IMR-90 (cell line): Measurements from ENCODE around the gene TP73. TPM values are rescaled to one million over a fixed set of nuclear protein-coding genes. Genes with fewer than 3 reads are reported as not detected.
A peak's percentile ranks its signal among the peaks of the same experiment; 100 is the strongest.

Experiments used
- ATAC-seq: fragments of 200-7000 bp; cut with Tn5 transposase; 2 replicates; pipeline ENCODE4 v1.9.1; 2020; ENCODE audit warnings: low read depth, mild to moderate bottlenecking, moderate library complexity
- BruUV-seq: library from RNA; stranded (reverse); fragments of 400-500 nt; replicated peaks from 2 replicates; lab custom pipeline; 2021; lab: Mats Ljungman, UMichigan
- CTCF ChIA-PET: fragments of 300-600 bp; formaldehyde crosslinking; extraction: SDS; loops from one replicate; lab custom pipeline; 2021; ENCODE audit warnings: antibody characterized with exemption; lab: Yijun Ruan, JAX
- POLR2A ChIA-PET: fragments of 300-600 bp; sonication (Branson Sonifier 250); formaldehyde crosslinking; loops from one replicate; lab custom pipeline; 2022; ENCODE audit warnings: antibody characterized with exemption; ENCODE audit not compliant: unreplicated experiment; lab: Charles Lee
- DNase-seq: peaks from one replicate; pipeline ENCODE4 v3.0.0; 2013
- H2AFZ ChIP-seq: replicated peaks from 2 replicates; pipeline ENCODE3; 2013; ENCODE audit warnings: low read length, mild to moderate bottlenecking; ENCODE audit not compliant: poor library complexity
- H2AK5ac ChIP-seq: 2 replicates; pipeline ENCODE4 v1.6.1; 2013; ENCODE audit warnings: low read depth, low read length, inconsistent platforms
- H2AK9ac ChIP-seq: replicated peaks from 2 replicates; pipeline ENCODE3; 2013; ENCODE audit warnings: mild to moderate bottlenecking, low read depth, low read length, moderate library complexity; ENCODE audit not compliant: poor library complexity
- H2BK120ac ChIP-seq: 2 replicates; pipeline ENCODE4 v1.6.1; 2013; ENCODE audit warnings: low read depth, low read length, inconsistent platforms
- H2BK15ac ChIP-seq: 3 replicates; pipeline ENCODE4 v1.6.1; 2013; ENCODE audit warnings: low read depth, low read length, inconsistent platforms
- H2BK20ac ChIP-seq: 2 replicates; pipeline ENCODE4 v1.6.1; 2013; ENCODE audit warnings: low read depth, mild to moderate bottlenecking, inconsistent platforms, low read length, moderate library complexity
- H2BK5ac ChIP-seq: 2 replicates; pipeline ENCODE4 v1.6.1; 2013; ENCODE audit warnings: mild to moderate bottlenecking, low read depth, low read length, inconsistent platforms; ENCODE audit not compliant: poor library complexity, severe bottlenecking
- H3K14ac ChIP-seq: replicated peaks from 2 replicates; pipeline ENCODE4 v1.6.1; 2013; ENCODE audit warnings: low read depth, low read length, inconsistent platforms
- H3K18ac ChIP-seq: 2 replicates; pipeline ENCODE4 v1.6.1; 2013; ENCODE audit warnings: low read depth, low read length, control low read depth
- H3K23ac ChIP-seq: 2 replicates; pipeline ENCODE4 v1.6.1; 2013; ENCODE audit warnings: low read depth, low read length, inconsistent platforms
- H3K27ac ChIP-seq: 2 replicates; pipeline ENCODE4 v1.5.1; 2013; ENCODE audit warnings: mild to moderate bottlenecking, control low read depth, low read length; ENCODE audit not compliant: insufficient read depth
- H3K27me3 ChIP-seq: 2 replicates; pipeline ENCODE4 v1.6.1; 2013; ENCODE audit warnings: low read length; ENCODE audit not compliant: control insufficient read depth, insufficient read depth
- H3K36me3 ChIP-seq: 2 replicates; pipeline ENCODE4 v1.6.1; 2013; ENCODE audit warnings: low read length, mixed read lengths; ENCODE audit not compliant: control insufficient read depth, insufficient read depth
- H3K4ac ChIP-seq: 2 replicates; pipeline ENCODE4 v1.6.1; 2013; ENCODE audit warnings: low read depth, low read length, inconsistent platforms
- H3K4me1 ChIP-seq: 2 replicates; pipeline ENCODE4 v1.6.1; 2013; ENCODE audit warnings: low read length, mixed read lengths; ENCODE audit not compliant: control insufficient read depth, insufficient read depth
- H3K4me2 ChIP-seq: 2 replicates; pipeline ENCODE4 v1.6.1; 2013; ENCODE audit warnings: low read depth, mild to moderate bottlenecking, control low read depth, low read length, moderate library complexity
- H3K4me3 ChIP-seq: 2 replicates; pipeline ENCODE4 v1.5.1; 2013; ENCODE audit warnings: low read depth, mild to moderate bottlenecking, control low read depth, low read length, moderate library complexity; ENCODE audit not compliant: insufficient read depth
- H3K56ac ChIP-seq: 2 replicates; pipeline ENCODE4 v1.6.1; 2013; ENCODE audit warnings: low read length, inconsistent platforms; ENCODE audit not compliant: insufficient read depth; ENCODE audit errors: extremely low read depth
- H3K79me1 ChIP-seq, 2 experiments: 2 replicates each; pipeline ENCODE4 v1.6.1; 2013; ENCODE audit warnings: low read length in 2 of 2, inconsistent platforms in 1 of 2, low read depth in 1 of 2
- H3K9ac ChIP-seq: 2 replicates; pipeline ENCODE4 v1.6.1; 2013; ENCODE audit warnings: low read depth, low read length, control low read depth
- H3K9me1 ChIP-seq: 2 replicates; pipeline ENCODE4 v1.6.1; 2013; ENCODE audit warnings: low read length, inconsistent platforms; ENCODE audit not compliant: insufficient read depth
- H3K9me3 ChIP-seq: 2 replicates; pipeline ENCODE4 v1.6.1; 2013; ENCODE audit warnings: low read length; ENCODE audit not compliant: control insufficient read depth, insufficient read depth
- H4K20me1 ChIP-seq: 2 replicates; pipeline ENCODE4 v1.6.1; 2013; ENCODE audit warnings: low read length, inconsistent platforms; ENCODE audit not compliant: insufficient read depth
- H4K5ac ChIP-seq: 2 replicates; pipeline ENCODE4 v1.6.1; 2013; ENCODE audit warnings: mild to moderate bottlenecking, low read depth, low read length, control low read depth
- H4K8ac ChIP-seq, 2 experiments: 2 replicates each; pipeline ENCODE4 v1.6.1; 2013; ENCODE audit warnings: low read depth in 2 of 2, low read length in 2 of 2, control low read depth in 1 of 2, inconsistent platforms in 1 of 2
- H4K91ac ChIP-seq: 2 replicates; pipeline ENCODE4 v1.6.1; 2013; ENCODE audit warnings: low read depth, low read length, inconsistent platforms; ENCODE audit not compliant: insufficient read depth
- CEBPB ChIP-seq: IDR thresholded peaks from 2 replicates; pipeline ENCODE4 v1.6.1; 2012; ENCODE audit warnings: low read depth, low read length, improper control_type of control experiment
- CHD1 ChIP-seq: IDR thresholded peaks from 2 replicates; pipeline ENCODE4 v1.6.1; 2012; ENCODE audit warnings: low read depth, low read length, improper control_type of control experiment
- CTCF ChIP-seq: conservative IDR thresholded peaks from 2 replicates; pipeline ENCODE4 v1.5.1; 2012; ENCODE audit warnings: mild to moderate bottlenecking, low read depth, low read length, improper control_type of control experiment
- ELK1 ChIP-seq: fragments of 150-350 bp; IDR thresholded peaks from 2 replicates; pipeline ENCODE4 v1.6.1; 2016; ENCODE audit warnings: low read depth, mild to moderate bottlenecking, low read length, moderate library complexity, borderline replicate concordance
- FOS ChIP-seq: fragments of 150-350 bp; IDR thresholded peaks from 2 replicates; pipeline ENCODE4 v1.6.1; 2016; ENCODE audit warnings: low read depth, low read length
- MAZ ChIP-seq: IDR thresholded peaks from 2 replicates; pipeline ENCODE4 v1.6.1; 2012; ENCODE audit warnings: low read depth, mild to moderate bottlenecking, low read length, improper control_type of control experiment, moderate library complexity, borderline replicate concordance
- MXI1 ChIP-seq: IDR thresholded peaks from 2 replicates; pipeline ENCODE4 v1.6.1; 2012; ENCODE audit warnings: low read depth, mild to moderate bottlenecking, low read length, moderate library complexity, borderline replicate concordance
- NFE2L2 ChIP-seq: fragments of 150-350 bp; IDR thresholded peaks from 2 replicates; pipeline ENCODE4 v1.6.1; 2016; ENCODE audit warnings: low read depth, mild to moderate bottlenecking, low read length
- POLR2A ChIP-seq: IDR thresholded peaks from 2 replicates; pipeline ENCODE4 v1.6.1; 2012; ENCODE audit warnings: mild to moderate bottlenecking, low read depth, low read length
- RAD21 ChIP-seq: IDR thresholded peaks from 2 replicates; pipeline ENCODE4 v1.6.1; 2012; ENCODE audit warnings: low read length, improper control_type of control experiment
- RFX5 ChIP-seq: IDR thresholded peaks from 2 replicates; pipeline ENCODE4 v1.8.0; 2012; ENCODE audit warnings: low read depth, mild to moderate bottlenecking, low read length, moderate library complexity
- SMC3 ChIP-seq: fragments of 150-350 bp; IDR thresholded peaks from 2 replicates; pipeline ENCODE4 v1.6.1; 2016; ENCODE audit warnings: low read depth, mild to moderate bottlenecking, antibody characterized with exemption, low read length, moderate library complexity
- WGBS, 2 experiments: methylation state at CpG; one replicate each; pipeline versions ENCODE4 v1.1.5 to v1.1.7; 2013; ENCODE audit warnings: missing lambda C conversion rate in 2 of 2; ENCODE audit not compliant: insufficient read length in 1 of 2; ENCODE audit errors: extremely low coverage in 2 of 2; 5-methylcytosine and 5-hydroxymethylcytosine counted together
- dilution Hi-C: fragments of 300-500 bp; cut with HindIII; formaldehyde crosslinking; loops from one replicate; pipeline ENCODE4 v1.14.3; 2018; ENCODE audit warnings: low sequenced_read_pairs; ENCODE audit not compliant: unreplicated experiment
- in situ Hi-C: fragments of 300-500 bp; cut with MboI; formaldehyde crosslinking; loops from 3 replicates; pipeline ENCODE4 v1.14.3; 2019; ENCODE audit warnings: low sequenced_read_pairs, inconsistent platforms, mixed read lengths
- intact Hi-C: fragments of 100-400 bp; cut with micrococcal nuclease; formaldehyde crosslinking; loops from 2 replicates; pipeline ENCODE4 v1.10.0; 2022
- polyA plus RNA-seq, 3 experiments: library from polyadenylated mRNA; depleted of rRNA; stranded (reverse); fragments of >200 nt; gene quantifications; 2 replicates each; pipeline ENCODE4 v1.2.3, GENCODE V29; 2012; ENCODE audit warnings: low replicate concordance in 1 of 3
- total RNA-seq: library from RNA; depleted of rRNA; stranded (reverse); fragments of >200 nt; gene quantifications from 2 replicates; pipeline ENCODE4 v1.2.3, GENCODE V29; 2012

Gene TP73
- total and polyA plus RNA-seq, 2 of the 4 experiments (the other 2 are of a cell fraction) = not detected

GRCh38 chr1:3651930-3652547, at the start of gene TP73 (continued):
- TF ChIP-seq CTCF = no peak

GRCh38 chr1:3603156-3603555, 49.2 kb upstream of the TP73 start:
- Histone ChIP-seq H3K4me1 (no peaks in the 10 kb centered on the region), H4K20me1 (no peaks in the 10 kb centered on the region), H2AK9ac (no peak overlapping the region), H3K9ac (no peak overlapping the region), H3K9me1 (no peaks in the 10 kb centered on the region; the same call in 1 of the 2 replicates), H3K4me3 (no peak overlapping the region), H3K36me3 (no peaks in the 10 kb centered on the region), H2AFZ (peak overlapping the region; percentile 33), H3K9me3 (no peaks in the 10 kb centered on the region), H2BK5ac (no peak overlapping the region), H3K56ac (no peak overlapping the region), H2BK15ac (no peak overlapping the region), H3K4me2 (no peak overlapping the region), H3K18ac (no peak overlapping the region), H3K14ac (no peak overlapping the region), H3K27ac (no peak overlapping the region), H4K91ac (no peak overlapping the region), H4K8ac (no peak overlapping the region), H3K23ac (no peak overlapping the region), H4K5ac (no peak overlapping the region), H3K27me3 (peaks cover 11% of the 10 kb centered on the region), H3K4ac (no peak overlapping the region), H2BK120ac (no peak overlapping the region), H2AK5ac (no peak overlapping the region), H2BK20ac (no peak overlapping the region), H3K79me1 (no peaks in the 10 kb centered on the region)
- intact Hi-C loops = no loop called here
- in situ Hi-C loops = no loop called here
- CTCF ChIA-PET = no interaction called here
- DNase-seq (no peak), ATAC-seq (no peak)
- no TSS peak for BruUV-seq
- WGBS, 2 experiments = 20% methylated on average over 1 of the region's 11 CpGs; no CpG with 5 or more reads in 1 of the 2 experiments
- dilution Hi-C loops = no loop called here
- POLR2A ChIA-PET = no interaction called here
- no peak for TF ChIP-seq CEBPB
- no peak for TF ChIP-seq ELK1
- no peak for TF ChIP-seq RFX5
- no peak for TF ChIP-seq CHD1
- no peak for TF ChIP-seq NFE2L2
- TF ChIP-seq MXI1 = no peak
- TF ChIP-seq RAD21 = no peak
- TF ChIP-seq CTCF = no peak
- no peak for TF ChIP-seq POLR2A
- TF ChIP-seq MAZ = no peak
- TF ChIP-seq SMC3 = no peak
- TF ChIP-seq FOS = no peak
